GM12874 (cell line): ENCODE results near the gene CCK.

Experiments used
- CTCF ChIP-seq: IDR thresholded peaks from 2 replicates; pipeline ENCODE4 v1.5.1; 2011; ENCODE audit warnings: low read depth, mild to moderate bottlenecking, control low read depth, low read length, moderate library complexity; ENCODE audit not compliant: insufficient read depth

The CCK gene

GRCh38 chr3:42266085-42266484 lies at the start of gene CCK:
TSS of gene CCK (minus strand) at chr3:42266185. CDS start at chr3:42263630, 2,555 bp downstream.
- TF ChIP-seq CTCF = no peak

- TF ChIP-seq CTCF = no peak
These were observed 48.4 kb upstream of the CCK start for GRCh38 chr3:42314411-42314810.

GRCh38 chr3:42308651-42309050 lies 42.7 kb upstream of the CCK start:
- TF ChIP-seq CTCF = no peak

GRCh38 chr3:42306499-42306898 lies 40.5 kb upstream of the CCK start:
- TF ChIP-seq CTCF = no peak

GRCh38 chr3:42302924-42303634 lies 37.1 kb upstream of the CCK start:
- no peak for TF ChIP-seq CTCF

GRCh38 chr3:42301446-42302175 lies 35.6 kb upstream of the CCK start:
- no peak for TF ChIP-seq CTCF

GRCh38 chr3:42300778-42301177 lies 34.8 kb upstream of the CCK start:
- no peak for TF ChIP-seq CTCF
